AG09319 (cell line): ENCODE data around the gene HAUS5.

Experiments
- DNase-seq: peaks from one replicate; pipeline ENCODE4 v3.0.0-alpha.2; 2010; ENCODE audit warnings: low read depth; ENCODE audit errors: extremely low read depth
- TF ChIP-seq, protein P1 (sequence below): IDR thresholded peaks from 2 replicates; pipeline ENCODE4 v1.5.1; 2011; ENCODE audit warnings: low read depth, mild to moderate bottlenecking, inconsistent platforms, low read length, moderate library complexity

HAUS5 gene

DNA sequence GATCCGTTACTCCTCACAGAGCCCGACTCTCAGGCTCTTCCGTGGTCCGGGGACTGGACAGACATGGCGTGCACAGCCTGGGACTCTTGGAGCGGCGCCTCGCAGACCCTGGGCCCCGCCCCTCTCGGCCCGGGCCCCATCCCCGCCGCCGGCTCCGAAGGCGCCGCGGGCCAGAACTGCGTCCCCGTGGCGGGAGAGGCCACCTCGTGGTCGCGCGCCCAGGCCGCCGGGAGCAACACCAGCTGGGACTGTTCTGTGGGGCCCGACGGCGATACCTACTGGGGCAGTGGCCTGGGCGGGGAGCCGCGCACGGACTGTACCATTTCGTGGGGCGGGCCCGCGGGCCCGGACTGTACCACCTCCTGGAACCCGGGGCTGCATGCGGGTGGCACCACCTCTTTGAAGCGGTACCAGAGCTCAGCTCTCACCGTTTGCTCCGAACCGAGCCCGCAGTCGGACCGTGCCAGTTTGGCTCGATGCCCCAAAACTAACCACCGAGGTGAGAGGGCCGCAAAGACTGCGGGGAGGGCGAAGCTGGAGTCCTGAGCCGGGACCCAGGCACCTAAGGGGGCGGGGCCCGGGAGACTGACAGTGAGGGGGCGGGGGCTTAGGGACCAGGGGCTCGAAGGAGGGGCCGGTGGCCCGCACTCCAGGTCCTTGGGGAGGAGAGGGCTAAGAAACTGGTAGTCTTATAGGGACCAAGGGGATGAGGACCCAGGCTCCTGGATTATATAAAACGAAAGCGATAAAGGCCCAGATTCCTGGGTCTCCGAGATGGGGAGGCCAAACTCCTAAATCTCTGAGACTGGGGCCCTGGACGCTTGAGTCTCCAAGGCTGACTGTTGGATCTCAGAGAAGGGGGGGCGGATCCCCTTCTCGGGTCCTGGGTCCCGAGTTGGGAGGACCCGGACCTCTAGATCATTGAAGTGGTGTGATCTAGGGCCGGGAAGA, 31.0 kb downstream of the HAUS5 start:
- TF ChIP-seq, protein P1, sequence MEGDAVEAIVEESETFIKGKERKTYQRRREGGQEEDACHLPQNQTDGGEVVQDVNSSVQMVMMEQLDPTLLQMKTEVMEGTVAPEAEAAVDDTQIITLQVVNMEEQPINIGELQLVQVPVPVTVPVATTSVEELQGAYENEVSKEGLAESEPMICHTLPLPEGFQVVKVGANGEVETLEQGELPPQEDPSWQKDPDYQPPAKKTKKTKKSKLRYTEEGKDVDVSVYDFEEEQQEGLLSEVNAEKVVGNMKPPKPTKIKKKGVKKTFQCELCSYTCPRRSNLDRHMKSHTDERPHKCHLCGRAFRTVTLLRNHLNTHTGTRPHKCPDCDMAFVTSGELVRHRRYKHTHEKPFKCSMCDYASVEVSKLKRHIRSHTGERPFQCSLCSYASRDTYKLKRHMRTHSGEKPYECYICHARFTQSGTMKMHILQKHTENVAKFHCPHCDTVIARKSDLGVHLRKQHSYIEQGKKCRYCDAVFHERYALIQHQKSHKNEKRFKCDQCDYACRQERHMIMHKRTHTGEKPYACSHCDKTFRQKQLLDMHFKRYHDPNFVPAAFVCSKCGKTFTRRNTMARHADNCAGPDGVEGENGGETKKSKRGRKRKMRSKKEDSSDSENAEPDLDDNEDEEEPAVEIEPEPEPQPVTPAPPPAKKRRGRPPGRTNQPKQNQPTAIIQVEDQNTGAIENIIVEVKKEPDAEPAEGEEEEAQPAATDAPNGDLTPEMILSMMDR, result no peak

DNA sequence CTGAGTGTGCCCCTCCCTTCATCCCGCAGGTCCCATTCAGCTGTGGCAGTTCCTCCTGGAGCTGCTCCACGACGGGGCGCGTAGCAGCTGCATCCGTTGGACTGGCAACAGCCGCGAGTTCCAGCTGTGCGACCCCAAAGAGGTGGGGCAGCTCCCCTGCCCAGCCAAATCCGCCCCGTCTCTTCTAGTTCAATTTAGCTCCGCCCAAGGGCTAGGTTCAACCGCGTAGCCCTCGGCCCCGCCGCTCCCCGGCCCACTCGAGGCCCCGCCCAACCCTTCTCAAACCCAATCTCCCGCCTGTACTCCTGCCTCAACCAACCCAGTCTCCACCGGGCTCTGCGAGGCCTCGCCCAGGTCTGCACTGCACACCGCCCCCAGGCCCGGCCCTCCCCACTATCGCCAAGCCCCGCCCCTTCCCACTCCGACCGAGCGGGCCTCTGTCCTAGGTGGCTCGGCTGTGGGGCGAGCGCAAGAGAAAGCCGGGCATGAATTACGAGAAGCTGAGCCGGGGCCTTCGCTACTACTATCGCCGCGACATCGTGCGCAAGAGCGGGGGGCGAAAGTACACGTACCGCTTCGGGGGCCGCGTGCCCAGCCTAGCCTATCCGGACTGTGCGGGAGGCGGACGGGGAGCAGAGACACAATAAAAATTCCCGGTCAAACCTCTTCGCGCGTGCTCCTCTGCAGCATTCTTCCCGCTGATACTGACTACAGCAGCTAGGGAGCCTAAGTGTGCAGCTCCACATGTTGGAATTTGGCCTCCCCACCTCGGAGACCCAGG, 31.9 kb downstream of the HAUS5 start:
- TF ChIP-seq, protein P1, result no peak
- DNase-seq, result peak; percentile 70

More for the DNA sequence above, 31.0 kb downstream of the HAUS5 start:
- DNase-seq, result peak; percentile 34

DNA sequence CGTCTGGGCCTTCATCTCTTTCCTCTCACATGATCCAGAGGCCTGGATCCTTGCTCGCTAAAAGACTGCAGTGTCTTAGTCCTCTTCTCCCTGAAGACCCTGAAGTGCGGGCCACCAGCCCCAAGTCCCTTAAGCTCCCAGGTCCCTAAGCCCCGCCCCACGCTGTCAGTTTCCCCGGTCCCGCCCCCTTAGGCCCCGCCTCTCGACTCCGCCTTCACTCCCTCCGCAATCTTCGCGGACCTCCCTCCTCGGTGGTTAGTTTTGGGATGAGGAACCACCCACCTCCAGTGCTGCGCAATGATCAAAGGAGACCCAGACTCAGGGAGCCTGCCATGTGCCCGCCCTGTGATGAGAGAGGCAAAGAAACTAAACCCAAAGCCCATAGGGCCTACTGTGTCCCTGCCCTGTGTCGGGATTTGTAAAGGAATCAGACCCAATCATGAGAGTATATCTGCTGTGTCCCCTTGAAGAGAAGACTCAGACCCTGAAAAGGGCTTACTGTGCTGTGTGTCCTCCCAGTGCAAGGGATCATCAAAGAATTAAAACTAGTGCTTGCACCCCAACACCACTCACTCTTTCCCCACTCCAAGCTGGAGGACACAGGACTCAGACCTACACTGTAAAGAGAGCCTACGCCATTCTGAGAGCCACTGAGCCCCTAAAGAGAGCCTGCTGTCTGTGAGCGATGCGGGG, 32.6 kb downstream of the HAUS5 start:
- TF ChIP-seq, protein P1, result no peak
- DNase-seq, result no peak

DNA sequence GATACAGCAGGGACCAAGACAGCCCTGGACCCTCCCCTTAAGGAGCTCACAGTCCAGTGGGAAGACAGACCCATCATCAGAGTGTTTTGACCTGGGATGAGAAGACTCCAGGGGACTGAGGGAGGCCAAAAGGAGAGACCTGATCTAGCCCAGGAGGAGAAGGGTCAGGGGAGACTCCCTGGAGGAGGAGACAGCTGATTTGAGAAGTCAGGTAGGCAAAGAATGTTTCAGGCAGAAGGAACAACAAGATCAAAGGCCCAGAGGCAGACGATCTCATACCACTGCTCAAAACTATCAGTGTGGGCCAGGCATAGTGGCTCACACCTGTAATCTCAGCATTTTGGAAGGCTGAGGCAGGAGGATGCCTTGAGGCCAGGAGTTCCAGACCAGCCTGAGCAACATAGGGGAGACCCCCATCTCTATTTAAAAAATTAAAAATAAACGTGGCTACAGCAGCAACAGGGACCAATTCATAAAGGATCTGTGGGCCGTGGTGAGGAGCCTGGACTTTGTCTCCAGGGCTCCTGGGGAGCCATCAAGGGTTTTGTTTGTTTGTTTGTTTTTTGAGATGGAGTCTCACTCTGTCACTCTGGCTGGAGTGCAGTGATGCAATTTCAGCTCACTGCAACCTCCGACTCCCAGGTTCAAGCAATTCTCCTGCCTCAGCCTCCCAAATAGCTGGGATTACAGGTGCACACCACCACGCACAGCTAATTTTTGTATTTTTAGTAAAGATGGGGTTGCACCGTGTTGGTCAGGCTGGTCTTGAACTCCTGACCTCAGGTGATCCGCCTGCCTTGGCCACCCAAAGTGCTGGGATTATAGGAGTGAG, 33.4 kb downstream of the HAUS5 start:
- DNase-seq, result no peak
- TF ChIP-seq, protein P1, result no peak

DNA sequence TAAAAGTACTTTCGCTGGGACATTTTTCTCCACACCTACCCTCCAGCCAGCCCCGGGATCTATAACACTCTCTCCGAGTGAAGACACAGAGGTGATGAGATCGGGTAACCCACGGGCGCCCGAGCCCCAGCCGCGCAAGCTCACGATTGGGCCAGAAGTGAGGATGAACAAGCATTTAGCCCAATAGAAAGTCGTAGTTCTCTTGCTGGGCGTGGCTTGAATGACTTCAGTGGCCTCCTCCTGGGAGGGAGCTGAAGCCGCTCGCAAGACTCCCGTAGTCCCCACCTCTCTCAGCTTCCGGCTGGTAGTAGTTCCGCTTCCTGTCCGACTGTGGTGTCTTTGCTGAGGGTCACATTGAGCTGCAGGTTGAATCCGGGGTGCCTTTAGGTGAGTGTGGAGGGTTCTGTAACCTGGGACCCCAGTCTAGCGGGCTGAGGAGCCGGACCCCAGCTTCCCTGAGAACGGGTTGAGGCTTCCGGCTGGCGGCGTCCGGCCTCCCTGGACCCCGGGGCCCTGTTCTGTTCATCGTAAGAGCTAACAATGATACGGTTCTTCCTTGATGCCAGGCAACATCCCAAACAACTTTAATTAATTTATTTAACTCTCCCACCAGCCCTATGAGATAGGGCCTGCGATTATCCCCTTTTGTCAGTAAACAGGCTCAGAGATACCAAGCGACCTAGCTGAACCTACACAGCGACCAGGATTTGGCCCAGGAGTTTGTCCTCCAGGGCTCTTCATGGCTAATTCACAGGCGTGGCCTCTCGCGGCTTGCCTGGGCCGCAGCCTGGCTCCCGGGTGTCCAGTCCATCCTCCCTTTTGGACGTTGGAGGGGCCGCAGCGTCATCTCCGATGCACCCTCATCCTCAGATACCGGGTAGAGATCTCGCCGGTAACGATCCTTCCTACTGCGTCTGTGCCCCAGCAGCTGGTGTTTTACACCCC, 35.8 kb downstream of the HAUS5 start, which contains the start of gene COX6B1:
Gene COX6B1, plus strand, starts transcription at position 307 of the 945 bp plus-strand sequence. CDS start 2,921 bp downstream, outside the sequence.
- DNase-seq, result peak; percentile 89
- TF ChIP-seq, protein P1, result no peak
